Activated T-helper 1 cell treated with anti-CD3 and anti-CD28 coated beads, Interleukin-12 subunit alpha, Interleukin-12 subunit beta, Interleukin-2, Interleukin-4 antibody, amounts not matched to agents 30 ng/mL and 10 ng/mL and 1 ng/mL, durations not matched to agents 14 hours and 24 hours and 36 hours (primary cell): Measurements from ENCODE around the gene ZBTB34. TPM values are rescaled to one million over a fixed set of nuclear protein-coding genes. Genes with fewer than 3 reads are reported as not detected.

Experiments used
- DNase-seq: peaks from one replicate; pipeline ENCODE4 v3.0.0; 2021; ENCODE audit warnings: low spot score
- H3K27ac Mint-ChIP-seq: one replicate; pipeline ENCODE4 v1.8.0; 2021; ENCODE audit warnings: mild to moderate bottlenecking, mixed read lengths
- H3K27me3 Mint-ChIP-seq: one replicate; pipeline ENCODE4 v1.8.0; 2022; ENCODE audit warnings: mild to moderate bottlenecking, moderate library complexity, mixed read lengths; ENCODE audit not compliant: insufficient read depth
- H3K36me3 Mint-ChIP-seq: one replicate; pipeline ENCODE4 v1.8.0; 2021; ENCODE audit warnings: low read depth, mixed read lengths
- H3K4me1 Mint-ChIP-seq: one replicate; pipeline ENCODE4 v1.8.0; 2021; ENCODE audit warnings: low read depth, mixed read lengths
- H3K4me3 Mint-ChIP-seq: one replicate; pipeline ENCODE4 v1.8.0; 2021; ENCODE audit warnings: mild to moderate bottlenecking, moderate library complexity, mixed read lengths
- H3K9me3 Mint-ChIP-seq: one replicate; pipeline ENCODE4 v1.8.0; 2021; ENCODE audit warnings: mixed read lengths
- intact Hi-C: fragments of 100-400 bp; cut with micrococcal nuclease; formaldehyde crosslinking; loops from one replicate; pipeline ENCODE4 v1.15.1; 2024
- total RNA-seq: library from RNA; stranded (reverse); gene quantifications from 2 replicates; pipeline ENCODE4 v1.2.3, GENCODE V29; 2022

The ZBTB34 gene
- total RNA-seq, 1 donor from 2014 or later = 7.5 TPM

DNA sequence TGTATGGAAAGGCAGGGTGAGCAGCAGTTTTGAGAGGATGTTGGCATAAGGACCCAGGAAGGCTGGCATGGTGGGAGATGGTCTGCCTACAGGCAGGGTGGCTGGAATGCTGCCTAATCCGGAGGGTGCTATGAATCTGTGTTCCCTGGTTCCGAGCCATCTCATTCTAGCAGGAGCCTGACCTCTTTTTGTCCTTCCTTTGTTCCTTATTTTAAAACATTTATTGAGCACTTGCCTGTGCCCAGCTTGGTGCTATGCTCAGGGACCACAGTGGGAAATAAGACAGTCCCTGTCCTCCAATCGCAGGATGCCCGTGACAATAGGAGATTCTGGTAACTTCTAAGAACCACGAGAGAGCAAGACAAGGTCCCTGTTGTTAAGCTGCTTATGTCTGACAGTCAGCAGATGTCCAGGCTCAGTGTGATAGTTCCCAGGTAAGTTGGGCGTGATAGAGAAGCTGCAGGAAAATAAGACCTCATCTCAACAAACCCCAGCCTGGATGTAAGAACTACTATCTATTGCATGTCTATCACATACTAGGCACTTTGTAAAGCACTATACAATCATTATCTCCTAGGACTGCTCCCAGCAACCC, 9.1 kb upstream of the ZBTB34 start:
- no peaks in the 10 kb centered on the region for H3K4me1 Mint-ChIP-seq
- no peak overlapping the region for H3K27ac Mint-ChIP-seq
- H3K27me3 Mint-ChIP-seq = peaks cover 49% of the 10 kb centered on the region
- H3K36me3 Mint-ChIP-seq = no peaks in the 10 kb centered on the region
- no peak overlapping the region for H3K4me3 Mint-ChIP-seq
- H3K9me3 Mint-ChIP-seq = no peaks in the 10 kb centered on the region
- intact Hi-C loops = no loop called here
- no peak for DNase-seq

DNA sequence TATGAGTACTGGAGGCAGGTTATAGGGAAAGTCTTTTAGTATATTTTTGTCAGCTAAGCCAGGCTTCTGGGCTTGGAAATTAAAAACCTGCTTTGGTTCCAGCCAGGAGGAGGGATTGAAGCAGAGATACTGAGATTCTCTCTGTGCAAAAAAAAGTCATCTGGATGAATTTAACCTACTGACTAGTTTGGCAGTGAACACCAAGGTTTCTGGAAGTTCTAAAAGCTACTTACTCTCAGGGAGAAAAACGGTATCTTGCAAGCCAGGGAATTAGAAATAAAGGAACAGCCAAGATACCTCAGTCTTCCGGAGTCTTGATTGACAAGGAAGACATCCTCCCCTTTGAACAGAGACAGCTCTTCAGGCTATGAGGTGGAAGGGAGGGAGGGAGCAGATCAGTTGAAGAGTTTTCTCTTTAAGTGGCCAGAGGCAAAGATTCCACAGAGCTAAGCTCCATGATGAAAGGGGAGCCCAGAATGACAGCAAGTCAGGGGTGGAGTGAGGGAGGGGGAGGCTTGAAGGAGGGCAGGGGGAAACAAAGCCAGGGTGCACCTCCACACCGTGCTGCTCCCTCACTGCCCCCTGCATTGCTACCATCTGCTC, 8.3 kb upstream of the ZBTB34 start:
- H3K4me1 Mint-ChIP-seq = no peaks in the 10 kb centered on the region
- H3K27ac Mint-ChIP-seq = no peak overlapping the region
- H3K36me3 Mint-ChIP-seq = no peaks in the 10 kb centered on the region
- no peak for DNase-seq
- intact Hi-C loops = no loop called here
- no peaks in the 10 kb centered on the region for H3K9me3 Mint-ChIP-seq
- H3K27me3 Mint-ChIP-seq = peaks cover 49% of the 10 kb centered on the region
- H3K4me3 Mint-ChIP-seq = no peak overlapping the region

DNA sequence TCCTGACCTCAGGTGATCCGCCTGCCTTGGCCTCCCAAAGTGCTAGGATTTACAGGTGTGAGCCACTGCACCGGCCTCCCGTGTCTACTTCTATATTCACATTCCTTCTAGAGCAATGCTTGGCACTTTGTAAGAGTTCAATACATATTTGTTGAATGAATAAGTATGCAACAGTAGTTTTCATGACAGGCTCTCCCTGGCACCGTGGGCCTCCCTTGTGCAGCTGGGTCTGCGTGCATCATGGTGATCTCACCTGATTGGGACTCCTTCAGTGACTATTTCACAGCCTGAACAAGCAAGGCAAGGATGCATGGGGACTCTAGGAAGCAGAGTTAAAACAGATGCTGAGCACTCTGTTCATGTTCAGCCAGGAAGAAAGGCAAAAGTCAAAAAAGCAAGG, 6.8 kb upstream of the ZBTB34 start:
- H3K27ac Mint-ChIP-seq = no peak overlapping the region
- intact Hi-C loops = no loop called here
- no peak for DNase-seq
- no peak overlapping the region for H3K4me3 Mint-ChIP-seq
- no peaks in the 10 kb centered on the region for H3K9me3 Mint-ChIP-seq
- no peaks in the 10 kb centered on the region for H3K4me1 Mint-ChIP-seq
- peaks cover 49% of the 10 kb centered on the region for H3K27me3 Mint-ChIP-seq
- H3K36me3 Mint-ChIP-seq = no peaks in the 10 kb centered on the region

DNA sequence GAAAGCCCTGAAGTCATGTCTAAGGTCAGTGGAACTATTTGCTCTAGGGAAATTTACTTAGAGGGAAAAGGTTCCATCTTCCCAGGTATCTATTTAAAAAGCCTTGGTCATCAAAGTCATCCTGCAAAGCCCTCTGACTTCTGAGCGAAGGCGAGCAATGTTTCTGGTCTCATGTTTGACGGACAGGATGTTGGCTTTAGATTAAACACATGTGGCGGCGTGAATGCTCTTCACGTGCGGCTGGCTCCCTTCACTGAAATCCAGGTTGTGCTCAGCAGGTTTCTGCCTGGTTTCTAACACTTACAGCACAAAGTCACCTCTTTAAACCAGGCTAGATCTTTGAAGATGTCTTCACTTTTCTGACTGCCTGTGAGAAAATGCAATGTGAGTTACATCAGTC, 5.7 kb upstream of the ZBTB34 start:
- DNase-seq = no peak
- intact Hi-C loops = no loop called here
- peaks cover 49% of the 10 kb centered on the region for H3K27me3 Mint-ChIP-seq
- no peak overlapping the region for H3K27ac Mint-ChIP-seq
- H3K4me3 Mint-ChIP-seq = no peak overlapping the region
- H3K4me1 Mint-ChIP-seq = no peaks in the 10 kb centered on the region
- no peaks in the 10 kb centered on the region for H3K9me3 Mint-ChIP-seq
- no peaks in the 10 kb centered on the region for H3K36me3 Mint-ChIP-seq

DNA sequence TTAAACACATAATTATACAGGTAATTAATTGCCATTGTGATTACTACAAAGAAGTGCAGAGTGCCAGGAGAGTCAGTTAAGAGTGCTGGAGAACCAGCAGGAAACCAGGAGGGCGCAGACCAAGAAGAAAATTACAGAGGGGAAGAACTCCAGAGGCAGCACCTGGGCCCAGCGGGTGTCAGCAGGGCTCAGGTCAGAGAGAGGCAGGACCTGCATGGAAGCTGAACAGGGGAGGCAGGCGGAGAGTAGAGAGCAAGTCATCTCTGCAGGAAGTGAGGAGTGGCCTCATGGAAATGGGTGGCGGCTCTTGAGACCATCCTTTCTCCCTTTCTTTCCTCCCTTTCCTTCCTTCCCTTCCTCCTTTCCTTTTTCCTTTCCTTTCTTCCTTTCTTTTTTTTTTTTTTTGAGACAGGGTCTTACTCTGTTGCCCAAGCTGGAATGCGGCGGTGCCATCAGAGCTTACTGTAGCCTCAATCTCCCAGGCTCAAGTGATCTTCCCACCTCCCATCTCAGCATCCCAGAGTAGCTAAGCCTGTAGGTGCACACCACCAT, 4.0 kb upstream of the ZBTB34 start:
- no peak for DNase-seq
- Mint-ChIP-seq H3K36me3 (no peaks in the 10 kb centered on the region), H3K27me3 (peaks cover 42% of the 10 kb centered on the region), H3K27ac (no peak overlapping the region), H3K4me3 (no peak overlapping the region), H3K9me3 (no peaks in the 10 kb centered on the region), H3K4me1 (peaks cover 2% of the 10 kb centered on the region)
- intact Hi-C loops = no loop called here

DNA sequence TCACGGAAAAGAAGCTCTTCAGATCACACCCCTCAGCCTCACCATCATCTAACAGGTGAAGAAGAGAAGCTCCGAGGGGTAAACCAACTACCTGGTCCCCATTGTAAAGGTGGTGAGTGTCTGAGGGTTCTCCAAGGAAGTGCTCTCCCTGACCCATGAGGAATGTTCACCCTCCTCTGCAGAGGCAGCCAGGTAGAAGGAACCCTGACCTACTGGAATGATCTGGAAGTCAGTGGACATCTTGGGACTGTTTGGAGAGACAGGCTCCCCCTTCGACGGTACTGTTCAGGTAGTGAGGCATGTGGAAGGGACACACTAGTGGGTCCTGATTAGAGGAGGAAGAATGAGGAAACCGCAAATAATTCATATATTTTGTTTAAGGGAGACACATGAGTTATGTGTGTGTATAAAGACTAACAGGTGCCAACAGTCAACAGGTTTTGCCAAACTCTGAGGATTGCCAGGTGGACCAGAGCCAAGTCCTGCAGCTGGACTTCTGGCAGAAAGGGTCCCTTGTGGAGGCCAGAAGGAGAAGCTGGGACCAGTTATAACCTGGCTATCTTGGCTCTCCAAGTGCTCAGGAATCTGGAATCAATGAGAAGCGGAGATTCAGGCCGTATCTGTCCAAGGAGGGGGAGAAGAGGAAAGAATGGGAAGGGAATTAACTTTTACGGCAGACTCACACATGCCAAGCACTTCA, 3.0 kb upstream of the ZBTB34 start:
- Mint-ChIP-seq H3K27me3 (peaks cover 34% of the 10 kb centered on the region), H3K27ac (no peak overlapping the region), H3K4me1 (peaks cover 12% of the 10 kb centered on the region), H3K9me3 (no peaks in the 10 kb centered on the region), H3K36me3 (no peaks in the 10 kb centered on the region), H3K4me3 (no peak overlapping the region)
- intact Hi-C loops = no loop called here
- no peak for DNase-seq

DNA sequence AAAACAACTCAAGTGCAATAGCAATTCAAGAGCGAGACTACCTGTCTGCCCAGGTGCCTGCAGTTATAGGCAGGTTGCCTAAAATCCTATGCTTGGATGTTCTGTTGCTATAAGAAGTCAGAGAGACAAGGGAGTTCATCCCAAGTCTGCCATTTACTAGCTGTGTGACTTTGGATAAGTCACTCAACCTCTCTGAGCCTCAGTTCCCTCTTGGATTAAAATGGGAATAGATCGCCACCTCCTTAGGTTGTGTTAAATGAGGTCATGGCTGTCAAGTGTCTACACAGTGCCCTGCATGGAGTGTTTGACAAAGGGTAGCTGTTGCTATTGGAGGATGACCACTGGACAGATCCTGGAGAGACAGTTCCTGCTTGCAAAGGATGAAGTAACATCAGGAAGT, 1.3 kb upstream of the ZBTB34 start:
- Mint-ChIP-seq H3K4me3 (peak overlapping the region; percentile 71), H3K36me3 (no peaks in the 10 kb centered on the region), H3K27ac (no peak overlapping the region), H3K9me3 (no peaks in the 10 kb centered on the region), H3K27me3 (peaks cover 21% of the 10 kb centered on the region), H3K4me1 (peaks cover 24% of the 10 kb centered on the region)
- no peak for DNase-seq
- intact Hi-C loops = no loop called here

DNA sequence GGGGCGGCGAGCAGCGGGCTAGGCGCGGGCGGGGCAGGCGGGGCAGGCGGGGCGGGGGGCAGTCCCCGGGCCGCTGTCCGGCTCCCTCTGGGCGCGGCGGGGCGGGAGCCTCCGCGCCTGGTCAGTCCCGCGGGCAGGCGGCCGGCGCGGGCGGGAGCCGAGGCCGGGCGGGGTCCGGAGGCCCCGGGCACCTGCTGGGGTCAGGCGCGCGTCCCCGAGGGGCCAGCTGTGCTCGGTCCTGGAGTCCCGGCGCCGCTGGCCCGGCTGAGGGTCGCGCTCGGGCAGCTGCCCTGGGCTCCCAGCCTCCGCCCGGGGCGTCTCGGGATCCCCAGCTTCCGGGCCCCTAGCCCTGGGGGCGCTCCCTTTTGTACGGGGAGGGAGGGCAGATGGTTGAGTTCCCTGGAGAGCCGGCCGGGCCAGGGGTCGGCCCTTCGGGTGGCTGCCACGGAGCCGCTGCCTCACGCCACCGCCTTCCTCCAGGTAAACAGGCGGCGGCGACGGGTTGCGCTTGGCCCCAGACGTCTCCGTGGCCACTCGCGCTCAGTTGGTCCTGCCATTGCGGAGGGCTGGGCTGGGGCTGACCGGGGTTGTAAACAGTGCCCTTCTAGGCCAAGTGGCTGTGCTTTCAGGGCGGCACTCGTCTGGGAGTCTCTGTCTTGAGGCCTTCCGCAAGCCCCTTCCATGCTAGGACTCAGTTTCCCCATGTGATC, 473 bp downstream of the ZBTB34 start:
- DNase-seq = no peak
- Mint-ChIP-seq H3K36me3 (peaks cover 3% of the 10 kb centered on the region), H3K27ac (peak overlapping the region; percentile 84), H3K4me1 (peaks cover 24% of the 10 kb centered on the region), H3K4me3 (peak overlapping the region; percentile 89), H3K9me3 (no peaks in the 10 kb centered on the region), H3K27me3 (peaks cover 10% of the 10 kb centered on the region)
- intact Hi-C loops = loop anchor here (1.0 to 2.0 kb wide), 4 partner anchors 42 to 138 kb away; partner anchors contain the start of genes RALGPS1 and ZBTB43

DNA sequence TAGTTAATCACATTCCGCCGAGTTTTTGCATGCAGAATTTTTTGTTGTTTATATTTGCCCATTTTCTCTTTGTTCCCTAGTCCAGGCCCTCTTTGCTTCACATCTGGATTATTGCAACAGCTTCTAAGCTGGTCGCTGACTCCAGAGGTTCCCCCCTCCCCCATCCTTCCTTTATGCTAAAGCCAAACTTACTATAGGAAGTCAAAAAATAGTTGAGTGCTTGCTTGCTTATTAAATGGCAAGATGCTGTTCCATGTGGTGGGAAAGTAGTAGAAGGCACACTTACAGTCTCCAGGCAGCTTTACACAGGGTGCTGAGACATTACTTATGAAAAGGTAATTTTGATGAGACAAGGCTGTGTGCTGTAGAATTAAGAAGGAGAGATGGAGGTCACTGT, 1.3 kb downstream of the ZBTB34 start:
- peak overlapping the region; percentile 89 for H3K4me3 Mint-ChIP-seq
- H3K4me1 Mint-ChIP-seq = peaks cover 24% of the 10 kb centered on the region
- H3K36me3 Mint-ChIP-seq = peaks cover 11% of the 10 kb centered on the region
- no peaks in the 10 kb centered on the region for H3K9me3 Mint-ChIP-seq
- intact Hi-C loops = loop anchor here (2.0 kb wide), 2 partner anchors 57 to 139 kb away; partner anchors contain the start of gene ZBTB43
- peak overlapping the region; percentile 84 for H3K27ac Mint-ChIP-seq
- peaks cover 6% of the 10 kb centered on the region for H3K27me3 Mint-ChIP-seq
- no peak for DNase-seq

DNA sequence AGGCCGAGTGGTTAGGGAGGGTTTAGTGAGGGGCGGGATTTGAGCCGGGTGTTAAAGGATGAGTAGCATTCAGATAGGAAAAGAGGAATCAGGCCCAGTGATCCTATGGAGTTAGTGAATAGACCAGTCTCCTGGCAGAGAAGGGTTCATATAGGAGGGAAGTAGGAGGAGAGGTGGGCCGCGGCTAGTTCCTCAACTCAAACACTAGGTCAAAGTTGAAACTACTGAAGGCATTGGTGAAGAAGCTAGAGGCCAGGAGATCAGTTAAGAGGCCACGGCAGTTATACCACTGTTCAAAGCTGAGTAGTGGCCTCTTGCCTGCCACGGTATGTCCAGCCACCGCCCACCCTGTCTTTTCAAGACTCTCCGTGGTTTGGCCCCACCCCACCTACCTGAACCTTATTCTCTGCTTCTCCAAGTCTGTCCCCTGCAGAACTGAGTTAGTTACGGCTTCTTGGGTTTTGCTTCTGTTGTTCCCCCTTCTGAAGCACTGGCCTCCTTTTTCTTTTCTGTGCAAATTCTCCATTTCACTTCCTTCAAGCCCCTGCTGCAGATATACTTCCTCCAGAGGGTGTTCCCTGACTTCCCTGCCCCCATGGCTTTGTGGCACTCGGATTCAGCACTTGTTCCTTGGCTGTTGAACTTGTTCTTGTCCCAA, 1.8 kb downstream of the ZBTB34 start:
- Mint-ChIP-seq H3K36me3 (peaks cover 15% of the 10 kb centered on the region), H3K27ac (no peak overlapping the region), H3K4me1 (peaks cover 24% of the 10 kb centered on the region), H3K9me3 (no peaks in the 10 kb centered on the region), H3K27me3 (peaks cover 6% of the 10 kb centered on the region), H3K4me3 (peak overlapping the region; percentile 89)
- intact Hi-C loops = no loop called here
- no peak for DNase-seq

DNA sequence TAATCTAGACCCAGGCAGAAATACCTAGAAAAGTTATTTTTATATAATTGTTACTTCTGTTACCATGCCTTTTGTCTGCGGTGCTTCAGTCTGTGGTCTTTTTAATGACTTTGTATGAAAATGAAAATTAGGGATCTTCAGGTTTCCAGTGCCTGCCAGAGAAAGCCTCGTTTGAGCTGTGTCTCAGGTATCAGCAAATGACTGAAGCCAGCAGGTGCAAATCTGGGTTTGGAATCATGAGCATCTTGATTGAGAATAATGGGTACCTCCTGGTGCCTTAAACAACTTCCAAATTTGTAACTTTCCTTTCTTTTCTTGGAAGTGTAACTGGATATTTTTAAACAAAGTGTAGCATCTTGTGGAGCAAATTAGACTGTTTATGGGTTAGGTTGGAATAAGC, 4.3 kb downstream of the ZBTB34 start:
- Mint-ChIP-seq H3K9me3 (no peaks in the 10 kb centered on the region), H3K27ac (no peak overlapping the region), H3K36me3 (peaks cover 23% of the 10 kb centered on the region), H3K27me3 (no peaks in the 10 kb centered on the region), H3K4me3 (no peak overlapping the region), H3K4me1 (peaks cover 24% of the 10 kb centered on the region)
- no peak for DNase-seq
- intact Hi-C loops = no loop called here

DNA sequence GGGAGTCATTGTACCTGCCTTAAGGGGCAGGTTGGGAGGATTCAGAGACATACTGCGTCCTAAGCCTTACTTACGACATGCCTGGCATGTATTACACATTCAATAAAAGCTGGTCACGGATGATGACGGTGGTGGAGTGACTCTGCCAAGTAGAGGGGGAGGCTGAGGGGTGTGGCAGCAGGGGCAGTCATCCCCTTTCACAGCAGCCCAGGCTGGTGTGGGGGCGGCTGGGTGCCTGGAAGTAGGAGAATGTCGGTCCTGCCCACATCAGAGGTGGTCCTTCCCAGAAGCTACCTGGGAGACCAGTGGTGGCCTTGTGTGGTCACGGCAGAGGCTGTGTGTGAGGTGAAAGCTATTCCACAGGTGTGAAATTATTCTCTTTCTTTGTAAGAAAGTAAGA, 8.9 kb downstream of the ZBTB34 start:
- DNase-seq = no peak
- intact Hi-C loops = no loop called here
- no peak overlapping the region for H3K4me3 Mint-ChIP-seq
- no peaks in the 10 kb centered on the region for H3K9me3 Mint-ChIP-seq
- peaks cover 23% of the 10 kb centered on the region for H3K36me3 Mint-ChIP-seq
- no peaks in the 10 kb centered on the region for H3K4me1 Mint-ChIP-seq
- no peaks in the 10 kb centered on the region for H3K27me3 Mint-ChIP-seq
- no peak overlapping the region for H3K27ac Mint-ChIP-seq
